ENCODE data around the gene ZNF674.
"Not testable (repeated sequence)": the region's sequence is repeated elsewhere in the genome, so short reads cannot be mapped to it uniquely, and the experiment has no call there.

Gene ZNF674

DNA sequence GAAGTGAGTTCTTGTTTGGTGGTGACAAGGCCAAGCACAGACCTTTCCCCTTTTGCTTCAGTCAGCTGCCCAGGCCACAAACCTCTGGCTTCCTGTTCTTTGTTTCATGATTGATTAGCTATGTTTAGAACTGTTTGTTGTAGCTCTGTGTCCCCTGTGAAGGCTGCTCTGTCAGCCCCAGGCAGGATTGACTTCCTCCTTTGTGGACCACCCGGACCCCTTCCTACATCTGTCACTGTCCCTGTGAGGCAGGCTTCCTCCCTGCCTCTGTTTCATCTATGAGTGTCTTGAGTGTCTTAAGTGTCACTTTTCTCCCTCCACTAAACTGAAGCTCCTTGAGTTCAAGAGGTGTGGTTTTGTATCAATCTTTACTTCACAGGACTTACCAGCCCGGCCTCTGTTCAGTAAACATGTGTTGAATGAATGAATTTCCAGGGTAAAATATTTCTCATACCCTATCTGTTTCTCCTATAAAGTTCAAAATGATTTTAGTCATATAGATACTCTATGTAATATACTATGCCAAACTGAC, 83.5 kb downstream of the ZNF674 start:
- DNase-seq, result no peak

DNA sequence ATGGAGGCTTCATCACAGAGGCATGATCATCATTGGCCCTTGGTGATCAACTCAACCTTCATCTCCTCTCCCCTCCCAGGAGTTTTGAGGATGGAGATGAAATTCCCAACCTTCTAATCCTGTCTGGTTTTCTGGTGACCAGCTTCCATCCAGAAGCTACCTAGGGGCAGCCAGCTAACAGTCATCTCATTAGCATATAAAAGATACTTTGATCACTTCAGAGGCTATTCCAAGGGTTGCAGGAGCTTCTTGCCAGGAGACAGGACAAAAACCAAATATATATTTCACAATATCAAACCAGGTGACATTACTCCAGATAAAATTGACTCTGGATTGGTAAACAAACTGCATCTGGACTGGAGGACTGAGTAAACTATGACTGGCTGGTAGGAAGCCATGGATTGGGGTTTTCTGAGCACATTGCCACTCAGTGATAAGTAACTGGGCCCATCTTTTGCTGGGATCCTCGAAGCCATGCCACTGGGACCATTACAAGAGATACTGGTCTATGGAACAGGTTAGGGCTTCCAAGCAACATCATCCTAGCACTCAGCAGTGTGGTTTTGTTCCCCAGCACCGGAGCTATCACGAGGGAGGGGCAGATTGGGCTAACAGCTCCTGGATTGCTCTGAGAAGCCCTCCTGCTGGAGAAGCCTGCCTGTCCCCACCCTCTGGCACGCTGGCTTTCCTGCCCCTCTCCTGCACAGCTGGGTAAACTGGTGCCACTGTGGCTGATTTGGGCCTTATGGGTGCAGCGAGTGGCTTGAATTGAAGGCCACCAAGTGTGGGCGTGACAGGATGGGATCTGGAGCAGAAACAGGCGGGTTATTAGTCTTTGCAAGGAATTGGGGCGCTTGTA, 84.2 kb downstream of the ZNF674 start:
- not testable (repeated sequence) for DNase-seq

DNA sequence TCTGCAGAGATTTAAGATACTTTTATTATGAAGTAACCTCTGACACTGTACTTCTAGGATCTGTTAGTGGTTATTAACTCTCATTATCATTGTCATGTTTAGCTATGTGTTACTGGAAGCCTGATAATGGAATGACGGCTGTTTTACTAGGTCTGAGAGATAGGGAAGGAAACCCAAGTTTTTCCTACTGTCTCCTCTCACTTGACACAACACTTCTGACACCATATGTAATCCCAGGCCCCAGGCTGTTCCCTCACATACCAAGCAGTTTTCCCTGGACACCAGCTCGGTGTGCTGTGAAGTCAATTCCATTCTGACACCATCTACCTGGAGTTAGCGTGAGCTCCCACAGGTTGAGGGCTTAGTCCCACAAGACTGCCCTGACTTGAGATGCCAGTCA, 85.6 kb downstream of the ZNF674 start:
- DNase-seq, result no peak

DNA sequence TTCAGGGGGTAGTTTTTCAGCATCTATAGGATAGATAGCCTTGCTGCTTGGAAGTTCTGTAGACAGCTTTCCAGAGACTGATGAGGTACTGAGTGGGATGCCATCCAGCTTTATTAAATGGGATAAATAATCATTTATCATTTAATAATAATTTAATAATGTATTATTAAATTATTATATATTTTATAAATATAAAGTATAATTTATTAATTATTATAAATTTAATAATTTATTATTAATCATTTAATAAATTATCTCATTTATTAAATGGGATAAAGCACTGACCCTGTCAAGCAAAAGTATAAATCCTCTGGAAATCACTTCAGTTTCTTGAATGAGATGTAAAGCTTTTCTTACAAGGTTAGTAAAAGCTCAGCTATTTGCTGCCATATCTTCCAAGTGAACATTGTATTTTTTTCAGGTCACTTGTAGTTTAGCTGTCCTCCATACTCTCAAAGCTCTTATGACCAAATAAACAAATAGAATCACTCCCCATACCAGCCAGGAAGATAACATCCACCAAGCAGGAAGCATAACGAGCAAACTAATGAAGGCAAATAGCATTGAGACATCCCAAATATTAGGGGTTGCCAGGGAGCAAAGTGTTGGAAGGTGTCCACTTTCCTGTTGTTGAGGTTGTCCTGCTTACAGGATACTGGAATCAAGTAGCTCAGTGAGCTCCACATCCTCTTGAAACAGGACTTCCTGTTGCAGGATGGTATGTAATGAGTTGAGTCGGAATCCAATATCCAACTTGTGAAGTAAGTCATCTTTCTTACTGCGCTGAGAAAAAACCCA, 88.9 kb downstream of the ZNF674 start:
- no peak for DNase-seq

Data from hematopoietic multipotent progenitor cell treated with erythropoietin and hydrocortisone succinate and interleukin-3 and kit ligand, for 6 days (in vitro differentiated cells).